HPDE6-E6E7 (cell line): ENCODE results near the gene SLN.
A peak's percentile ranks its signal among the peaks of the same experiment; 100 is the strongest.

Experiments used
- DNase-seq: peaks from one replicate; pipeline ENCODE4 v3.0.0; 2011; ENCODE audit warnings: missing footprints; ENCODE audit errors: extremely low spot score

The SLN gene

DNA sequence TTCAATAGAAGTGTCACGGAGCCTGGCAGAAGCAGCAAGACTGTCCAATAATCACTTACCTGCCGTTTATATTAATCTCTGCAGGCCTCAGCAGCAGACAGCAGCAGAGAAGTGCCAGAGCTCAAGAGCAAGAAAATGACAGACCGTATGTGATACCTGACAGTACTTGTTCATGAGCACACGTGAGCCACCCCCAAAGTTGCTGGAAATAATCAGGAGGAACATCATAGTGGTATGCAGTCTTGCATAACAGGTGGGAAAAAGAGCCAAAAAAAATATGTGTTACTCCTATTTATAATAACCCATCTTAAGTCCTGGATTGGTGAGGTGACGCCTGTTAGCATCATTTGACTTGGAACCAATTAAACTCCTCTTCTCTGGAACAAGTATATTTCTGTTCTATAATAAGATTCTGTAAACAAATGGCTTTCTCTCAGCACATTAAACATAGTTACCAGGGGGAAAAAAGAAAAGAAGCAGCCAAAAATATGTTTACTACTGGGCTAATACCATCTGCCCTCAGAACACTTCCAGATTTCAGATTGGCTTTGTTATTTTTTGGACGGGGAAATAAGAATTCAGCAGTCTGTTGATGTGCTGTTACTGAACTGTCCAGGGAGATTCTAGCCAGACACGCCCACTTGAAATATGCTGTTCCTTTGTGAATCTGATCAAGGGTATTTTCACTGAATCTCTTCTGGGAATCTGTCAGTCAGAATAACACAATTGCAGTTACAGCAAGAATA is 7.9 kb upstream of the SLN start:
- no peak for DNase-seq

DNA sequence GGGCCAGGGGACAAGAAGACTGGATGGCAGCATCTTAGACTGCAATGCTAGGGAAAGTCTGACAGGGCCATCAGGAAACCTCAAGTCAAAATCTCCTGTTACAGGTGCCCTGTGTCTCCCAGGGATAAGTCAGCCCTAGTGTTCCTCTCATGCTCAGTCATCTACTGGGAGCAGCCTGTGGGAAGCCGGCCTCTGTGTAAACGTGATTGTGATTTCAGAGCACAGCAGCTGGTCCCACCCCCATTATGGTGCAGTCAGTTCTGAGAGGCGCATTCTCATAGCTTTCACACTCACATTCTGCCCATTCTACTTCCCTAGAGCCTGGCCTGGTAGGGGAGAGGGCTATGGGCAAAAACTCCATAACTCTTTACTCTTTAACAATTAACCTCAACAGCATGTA is 7.2 kb upstream of the SLN start:
- DNase-seq = no peak

DNA sequence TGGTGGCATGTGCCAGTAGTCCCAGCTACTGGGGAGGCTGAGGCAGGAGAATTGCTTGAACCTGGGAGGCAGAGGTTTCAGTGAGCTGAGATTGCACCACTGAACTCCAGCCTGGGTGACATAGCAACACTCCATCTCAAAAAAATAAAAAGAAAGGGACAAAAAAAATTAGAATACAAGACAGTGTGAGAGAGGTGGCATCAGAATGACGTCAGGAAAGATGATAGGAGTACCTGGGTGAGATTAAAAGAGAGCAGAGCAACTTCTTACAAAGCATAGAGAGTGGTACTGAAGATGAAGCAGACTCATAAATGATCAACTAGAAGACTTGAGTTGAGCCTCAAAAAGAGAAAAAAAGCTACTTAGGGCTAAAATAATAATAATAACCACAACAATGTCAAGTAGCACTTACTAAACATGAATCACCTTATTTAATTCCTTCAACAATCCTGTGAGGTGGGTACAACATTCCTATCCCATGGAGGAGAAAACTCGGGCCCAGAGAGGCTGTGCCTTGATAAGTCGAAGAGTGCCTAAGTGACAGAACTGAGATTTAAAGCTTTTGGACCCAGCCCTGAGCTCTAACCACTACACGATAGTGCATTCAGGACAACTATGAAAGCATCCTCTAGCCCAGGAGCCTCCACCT is 5.2 kb upstream of the SLN start:
- DNase-seq = no peak

DNA sequence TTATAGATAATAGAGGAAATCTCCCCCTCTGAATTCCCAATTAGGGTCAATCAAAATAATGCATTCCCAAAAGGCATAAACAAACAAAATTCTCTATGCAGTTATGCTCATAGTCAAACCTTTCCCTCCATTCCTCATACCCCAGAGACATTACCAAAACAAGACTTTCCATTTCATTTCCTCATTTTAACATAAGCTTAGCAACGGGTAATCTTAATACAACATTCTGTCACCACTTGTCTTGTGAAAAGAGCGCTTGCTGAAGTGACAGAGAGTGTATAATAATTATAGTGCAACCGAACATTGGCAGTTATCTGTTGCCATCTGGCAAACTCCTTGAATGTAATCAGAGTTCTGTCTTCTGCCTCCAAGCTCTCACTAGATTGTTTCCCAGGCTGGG is 1.2 kb upstream of the SLN start:
- DNase-seq = no peak

DNA sequence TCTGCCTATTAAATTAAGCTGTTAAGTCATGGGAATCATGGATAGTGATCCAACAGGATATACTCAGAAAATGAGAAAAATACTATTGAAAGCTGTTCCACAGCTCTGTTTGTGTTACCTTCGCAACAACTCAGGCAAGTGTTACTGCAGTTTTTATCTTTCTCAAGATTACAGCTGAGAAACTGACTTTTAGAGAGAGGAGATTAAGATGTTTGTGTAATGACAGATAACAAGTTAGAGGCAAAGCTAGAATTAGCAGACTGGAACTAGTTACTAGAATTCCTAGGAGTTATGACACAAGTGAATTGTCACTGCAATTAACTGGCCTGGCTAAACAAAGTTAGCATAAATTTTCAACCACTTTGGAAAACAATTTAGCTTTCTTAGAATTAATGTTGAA is 1.6 kb downstream of the SLN start:
- no peak for DNase-seq

DNA sequence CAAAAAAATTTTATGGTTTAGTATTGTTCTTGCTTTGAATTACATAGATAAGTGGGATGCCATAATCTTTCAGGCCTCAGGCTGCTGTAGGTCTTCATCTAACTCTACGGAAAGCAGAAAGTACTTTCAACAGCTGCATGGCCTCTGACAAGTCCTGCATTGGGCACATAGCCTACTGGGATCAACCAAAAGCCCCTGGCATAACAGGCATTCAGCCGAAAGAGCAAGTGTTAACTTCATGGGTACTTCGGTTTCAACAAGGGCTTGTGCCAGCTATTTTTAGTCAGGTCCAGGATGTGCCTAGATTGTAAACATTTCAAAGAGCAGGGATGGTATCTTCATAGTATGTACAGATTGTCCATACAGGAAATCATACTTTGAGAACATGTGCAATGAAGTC is 3.1 kb downstream of the SLN start:
- DNase-seq = no peak

DNA sequence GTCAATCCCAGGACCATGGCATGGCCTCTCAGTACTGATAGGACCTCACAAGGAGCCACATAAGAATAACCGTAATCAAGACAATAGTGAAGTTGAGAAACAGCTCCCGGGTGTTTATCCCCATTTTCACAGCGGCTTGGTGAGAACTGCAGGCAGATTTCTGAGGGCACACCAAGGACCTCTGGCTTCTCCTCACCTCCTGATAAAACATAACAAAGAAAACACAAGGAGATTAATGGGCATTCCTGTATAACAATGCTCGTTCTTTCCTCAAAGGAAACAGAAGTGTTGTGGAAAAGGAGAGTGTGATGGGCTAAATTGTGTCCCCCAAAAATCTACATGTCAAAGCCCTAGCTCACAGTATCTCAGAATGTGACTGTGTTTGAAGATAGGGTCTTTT is 4.0 kb downstream of the SLN start:
- no peak for DNase-seq

DNA sequence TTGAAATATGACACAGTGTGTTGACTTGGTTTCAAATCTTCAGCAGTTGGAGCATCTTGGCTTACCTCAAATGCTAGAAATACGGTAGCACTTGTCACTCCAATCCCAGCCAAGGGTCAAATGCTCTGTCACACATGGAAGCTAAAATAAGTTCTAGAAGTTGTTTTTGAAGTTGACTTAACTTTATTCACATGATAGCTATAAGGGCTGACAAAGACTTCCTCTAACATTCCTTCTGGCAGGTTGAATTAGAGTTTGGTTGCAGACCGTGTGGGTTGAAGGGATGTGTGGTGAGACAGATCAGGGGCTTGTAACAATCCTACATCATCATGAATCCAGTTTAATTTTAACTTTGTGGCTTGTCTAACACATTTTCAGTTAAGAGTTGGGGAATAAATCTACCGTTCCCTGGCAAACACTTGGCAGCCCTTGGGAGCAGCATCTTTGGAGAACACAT is 4.6 kb downstream of the SLN start:
- no peak for DNase-seq

DNA sequence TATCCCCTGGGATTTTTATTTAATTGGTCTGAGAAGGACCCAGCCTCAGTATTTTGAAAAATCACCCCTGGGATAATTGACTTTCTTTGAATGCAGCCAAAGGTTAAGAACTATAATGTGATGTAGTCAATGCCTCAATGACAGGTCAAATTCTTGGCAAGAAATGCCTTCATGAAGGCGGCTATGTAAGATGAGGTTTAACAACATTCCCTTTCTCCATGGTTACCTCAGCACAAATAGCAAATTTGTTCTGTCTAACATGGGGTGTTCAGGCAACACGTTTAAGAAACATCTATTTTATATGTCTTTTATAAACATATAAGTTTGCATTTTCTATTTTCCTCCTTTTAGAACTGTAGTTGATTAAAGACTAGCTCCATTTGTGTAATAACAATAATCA is 5.3 kb downstream of the SLN start:
- no peak for DNase-seq

DNA sequence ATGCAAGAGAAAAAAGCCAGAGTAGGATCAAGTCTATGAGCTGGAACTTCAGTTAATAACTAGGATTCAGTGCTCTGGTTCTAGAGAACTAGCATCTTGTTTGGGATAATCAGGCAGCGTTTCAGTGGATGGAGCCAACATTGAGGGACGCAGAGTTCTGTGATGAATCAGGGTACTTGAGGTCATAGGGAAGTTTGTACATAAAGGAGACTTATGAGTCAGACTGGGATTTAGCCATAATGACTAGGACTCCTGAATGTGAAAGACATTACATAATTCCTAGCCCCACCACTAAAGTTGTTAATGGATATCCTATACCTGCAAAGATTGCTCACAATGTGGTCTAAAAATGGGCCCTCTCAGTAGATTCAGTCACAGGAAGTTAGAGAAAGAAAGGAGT is 6.8 kb downstream of the SLN start:
- DNase-seq = peak; percentile 82

DNA sequence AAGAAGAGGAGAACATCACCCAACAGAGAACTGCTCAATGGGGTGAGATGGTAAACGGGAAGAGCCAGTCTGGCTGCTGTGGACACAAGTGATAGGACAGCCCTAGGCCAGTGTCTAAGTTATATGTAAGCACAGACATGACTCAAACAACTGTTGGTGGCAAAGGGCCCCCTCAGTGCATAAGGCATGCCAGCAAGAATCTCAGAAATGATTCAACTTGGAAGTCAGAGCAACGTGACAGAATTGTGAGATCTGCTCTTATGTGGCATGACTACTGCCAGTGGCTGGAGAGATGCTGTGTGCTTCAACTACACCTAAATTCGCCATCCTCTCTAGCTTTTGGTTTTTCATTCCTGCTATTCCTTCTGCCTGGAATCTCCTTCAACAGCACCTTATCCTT is 7.4 kb downstream of the SLN start:
- DNase-seq = no peak

DNA sequence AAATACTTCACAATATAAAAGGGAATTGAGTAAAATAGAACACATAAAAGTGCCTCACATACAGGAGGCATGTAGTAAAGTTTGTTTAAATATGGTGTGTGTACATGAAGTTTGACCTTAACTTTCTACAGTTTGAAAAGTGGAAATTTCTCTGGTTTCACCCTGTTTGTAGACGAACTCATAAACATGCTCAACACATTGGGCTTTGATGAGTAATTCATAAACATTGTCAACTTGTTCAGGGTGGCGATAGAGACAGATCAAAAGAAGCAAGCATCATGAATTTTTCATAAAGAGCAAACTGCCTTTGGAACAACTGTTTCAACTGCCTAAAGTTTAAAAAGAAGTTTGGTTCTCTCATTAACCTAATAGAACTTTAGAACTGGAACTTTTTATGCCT is 9.1 kb downstream of the SLN start:
- no peak for DNase-seq

DNA sequence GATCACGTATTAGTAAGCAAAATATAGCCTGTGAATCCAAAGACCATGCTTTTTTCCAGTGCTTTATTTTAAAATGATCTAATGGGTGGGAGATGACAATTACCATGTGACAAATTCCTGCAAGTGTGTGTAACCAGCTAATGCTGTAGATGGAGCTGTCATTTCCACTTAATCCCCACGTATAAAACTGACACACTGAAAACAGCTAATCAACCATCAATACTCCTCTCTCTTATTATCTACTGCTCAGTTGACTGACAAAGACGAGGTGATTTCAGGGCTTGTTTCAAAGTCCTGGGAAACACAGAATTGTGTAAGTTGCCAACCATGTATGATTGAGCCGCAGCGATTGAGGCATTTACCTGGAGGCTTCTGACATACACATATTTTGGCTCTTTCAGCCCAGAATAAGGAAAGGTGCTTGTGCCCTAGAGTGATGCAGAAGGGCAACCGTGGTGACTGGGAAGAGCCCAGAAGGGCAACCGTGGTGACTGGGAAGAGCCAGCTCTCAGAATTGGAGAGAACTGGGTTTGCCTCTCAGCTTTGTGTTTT is 9.7 kb downstream of the SLN start:
- no peak for DNase-seq

DNA sequence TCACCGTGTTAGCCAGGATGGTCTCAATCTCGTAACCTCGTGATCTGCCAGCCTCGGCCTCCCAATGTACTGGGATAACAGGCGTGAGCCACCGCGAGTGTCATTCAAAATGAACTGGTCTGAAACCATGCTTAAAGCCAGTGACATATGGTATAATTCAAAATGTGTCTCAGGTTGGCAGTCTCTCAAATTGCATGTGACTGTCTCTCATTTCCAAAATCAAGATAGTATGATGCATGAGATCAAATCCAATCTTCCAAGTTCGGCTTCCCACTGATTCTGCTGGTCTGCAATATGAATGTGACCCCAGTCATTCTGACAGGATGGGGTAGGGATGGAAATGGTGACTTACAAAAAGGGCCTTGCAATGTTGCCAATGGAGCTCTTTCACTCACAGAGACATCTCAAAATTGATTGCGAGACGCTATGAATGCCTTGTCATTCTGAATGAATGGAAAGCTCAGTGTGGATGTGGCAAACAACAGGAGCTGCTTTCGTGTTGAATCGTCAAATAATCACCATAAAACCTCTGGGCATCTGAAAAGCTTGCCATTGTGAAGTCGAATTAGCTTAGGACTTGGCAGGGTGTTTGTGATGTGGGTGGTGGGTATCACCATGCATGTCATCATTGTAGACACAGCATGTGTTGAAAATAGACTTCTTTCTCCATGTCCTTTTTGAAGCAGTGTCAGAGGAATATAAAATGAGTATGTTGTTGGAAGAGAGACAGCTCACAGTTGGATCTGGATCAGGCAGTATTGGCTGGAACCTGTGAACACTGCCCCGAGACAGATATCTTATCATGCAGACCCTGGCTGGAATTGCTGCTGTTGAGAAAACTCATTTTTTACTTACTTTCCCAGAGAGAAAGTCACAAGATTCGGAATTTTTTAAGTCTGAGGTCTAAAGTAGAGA is 12.2 kb downstream of the SLN start:
- DNase-seq = no peak

DNA sequence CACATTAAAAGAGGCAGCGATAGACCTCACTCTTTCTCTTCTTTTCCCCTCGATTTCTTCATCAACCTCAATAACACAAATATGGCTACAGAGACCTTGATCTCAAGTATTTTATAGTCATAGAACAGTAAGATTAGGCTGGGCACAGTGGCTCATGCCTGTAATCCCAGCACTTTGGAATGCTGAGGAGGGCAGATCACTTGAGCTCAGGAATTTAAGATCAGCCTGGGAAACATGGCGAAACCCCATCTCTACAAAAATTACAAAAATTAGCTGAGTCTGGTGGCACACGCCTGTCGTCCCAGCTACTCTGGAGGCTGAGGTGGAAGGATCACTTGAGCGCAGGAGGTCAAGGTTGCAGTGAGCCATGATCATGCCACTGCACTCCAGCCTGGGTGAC is 14.6 kb downstream of the SLN start:
- DNase-seq = no peak

DNA sequence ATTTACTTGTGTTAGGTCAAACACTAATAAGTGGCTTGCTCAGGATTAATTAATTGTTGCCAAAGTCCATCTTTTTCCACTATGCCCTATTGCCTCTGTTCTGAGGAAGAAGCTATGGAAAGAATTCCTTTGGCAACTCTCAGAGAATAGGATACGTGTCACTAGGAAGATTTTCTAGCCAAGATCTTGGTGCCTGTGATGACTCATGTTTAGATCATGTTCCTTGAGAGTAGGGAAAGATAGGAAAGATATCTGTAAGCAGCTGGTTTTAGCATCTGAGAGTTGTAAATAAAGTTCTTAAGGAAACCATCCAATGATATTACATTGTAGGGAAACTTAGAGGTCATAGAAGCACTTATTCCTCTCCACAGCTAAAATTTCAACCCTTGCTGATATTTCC is 15.7 kb downstream of the SLN start:
- no peak for DNase-seq

DNA sequence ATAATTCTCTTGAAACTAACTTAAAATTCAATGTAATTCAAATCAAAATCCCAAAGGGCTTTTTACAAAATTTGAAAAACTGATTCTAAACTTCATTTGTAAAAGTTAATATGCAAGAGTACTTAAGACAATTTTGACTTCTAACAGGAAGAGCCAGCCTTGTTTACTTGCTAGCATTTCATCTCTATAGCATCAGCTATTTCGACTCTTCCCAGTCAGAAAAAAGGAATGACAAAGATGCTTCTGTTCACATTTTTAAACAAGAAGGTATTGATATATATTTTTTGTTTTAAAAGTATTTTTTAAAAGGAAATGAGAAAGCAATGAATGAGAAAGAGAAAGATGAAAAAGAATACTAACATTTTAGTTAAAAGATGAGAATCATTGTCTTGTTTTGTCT is 16.4 kb downstream of the SLN start:
- no peak for DNase-seq

DNA sequence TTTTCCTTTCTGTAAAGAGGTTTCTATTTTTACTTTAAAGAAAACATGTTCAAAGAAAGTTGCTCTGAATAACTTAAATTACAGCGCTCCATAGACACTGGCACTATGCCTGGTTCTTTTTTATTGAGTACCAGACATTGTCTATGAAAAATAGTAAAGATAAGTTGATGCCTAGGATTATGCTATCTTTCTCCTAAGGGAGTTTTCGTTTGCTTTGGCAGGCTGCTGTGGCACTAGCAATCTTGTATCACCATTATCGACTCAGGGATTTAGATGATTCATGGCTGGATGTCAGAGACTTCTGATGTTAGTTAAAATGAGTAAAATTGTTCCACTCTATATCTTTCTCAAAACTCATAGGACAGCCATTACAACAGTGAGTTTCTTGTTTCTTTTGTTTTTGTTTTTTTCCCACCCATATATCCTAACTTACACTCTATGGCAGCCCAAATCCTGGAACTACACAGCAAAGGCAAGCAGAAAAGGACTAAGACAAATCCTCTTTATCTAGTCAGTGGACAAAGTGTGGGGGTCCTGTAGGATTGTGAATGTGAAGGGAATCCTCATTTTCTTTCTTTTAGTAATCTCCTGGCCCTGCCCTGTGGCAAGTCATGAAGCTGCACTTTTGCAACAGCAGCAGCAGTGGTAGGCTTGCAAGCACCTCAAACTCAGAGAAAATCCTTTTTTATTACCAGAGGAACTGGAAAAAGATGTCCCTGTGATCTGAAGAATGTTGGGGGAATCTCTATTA is 20.7 kb downstream of the SLN start:
- no peak for DNase-seq

DNA sequence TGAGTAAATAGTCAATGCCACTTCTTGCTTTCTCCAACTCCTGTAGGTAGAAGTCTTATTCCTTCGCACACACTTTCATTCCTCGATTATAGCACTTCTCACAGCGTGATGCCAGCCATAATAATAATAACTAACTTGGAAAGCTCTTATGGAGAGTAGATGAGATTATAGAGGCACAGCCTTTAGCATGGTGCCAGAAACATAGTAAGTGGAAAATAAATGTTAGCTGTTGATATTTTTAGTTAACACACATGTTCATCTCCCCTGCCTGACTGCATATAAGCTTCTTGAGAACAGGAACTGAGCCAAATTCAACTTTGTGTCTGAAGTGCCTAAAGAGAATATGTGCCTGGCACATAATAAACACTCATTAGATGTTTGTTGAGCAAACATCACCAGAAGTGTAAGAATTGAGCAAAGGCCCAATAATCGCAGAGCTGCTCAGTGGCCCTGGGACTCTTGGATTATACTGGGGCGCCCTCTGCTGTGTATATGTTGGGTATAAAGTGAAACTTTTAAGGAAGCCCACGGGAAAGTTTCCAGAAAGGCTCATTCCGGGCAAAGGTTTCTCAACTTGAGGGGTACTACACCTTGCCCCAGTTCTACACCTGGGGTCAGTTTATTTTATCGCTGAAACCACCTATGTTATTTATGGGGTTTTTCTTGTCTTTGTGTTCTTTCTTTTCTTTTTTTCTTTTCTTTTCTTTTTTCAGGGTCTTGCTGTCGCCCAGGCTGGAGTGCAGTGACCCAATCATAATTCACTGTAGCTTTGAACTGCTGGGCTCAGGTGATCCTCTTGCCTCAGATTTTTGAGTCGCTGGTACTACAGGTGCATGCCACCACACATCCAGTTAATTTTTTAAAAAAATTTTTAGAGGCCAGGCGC is 22.3 kb downstream of the SLN start:
- DNase-seq = peak; percentile 49

DNA sequence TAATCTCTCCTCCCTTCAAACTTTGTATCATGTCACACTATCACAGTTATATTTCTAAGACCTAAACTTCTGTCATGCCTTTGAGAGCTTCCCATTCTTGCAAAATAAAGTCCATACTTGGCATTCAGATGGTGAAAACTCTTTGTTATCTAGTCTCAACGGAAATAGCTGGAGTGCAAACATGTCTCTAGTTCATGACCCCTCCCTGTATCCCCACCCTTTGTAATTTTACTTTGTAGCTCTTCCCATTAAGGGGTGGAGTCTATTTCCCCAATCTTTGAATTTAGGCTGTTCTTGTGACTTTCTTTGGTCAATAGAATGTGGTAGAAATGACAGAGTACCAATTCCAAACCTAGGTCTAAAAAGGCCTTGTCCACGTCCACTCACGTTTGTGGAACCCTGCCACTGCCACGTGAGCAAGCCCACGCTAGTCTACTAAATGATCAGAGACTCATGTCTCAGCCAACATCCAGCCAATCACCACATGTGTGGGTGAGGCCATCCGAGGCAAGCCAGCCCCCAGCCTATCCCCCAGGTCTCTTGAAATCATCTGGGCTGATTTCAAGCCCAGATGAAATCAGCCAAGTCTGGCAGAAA is 23.4 kb downstream of the SLN start:
- DNase-seq = no peak
